HepG2 (cell line): ENCODE data around the gene FOSB. TPM values are rescaled to one million over a fixed set of nuclear protein-coding genes. Genes with fewer than 3 reads are reported as not detected.
A peak's percentile ranks its signal among the peaks of the same experiment; 100 is the strongest.

Experiments used
- ATAC-seq: fragments of 200-7000 bp; cut with Tn5 transposase; 3 replicates; pipeline ENCODE4 v1.9.1; 2020; ENCODE audit warnings: mild to moderate bottlenecking, moderate library complexity
- BruUV-seq: library from RNA; stranded (reverse); fragments of 400-500 nt; replicated peaks from 2 replicates; lab custom pipeline; 2021; lab: Mats Ljungman, UMichigan
- CTCF ChIA-PET: fragments of 300-600 bp; formaldehyde crosslinking; extraction: SDS; loops from one replicate; lab custom pipeline; 2021; ENCODE audit warnings: low total read pairs, inconsistent platforms, low intra/inter-chr PET ratio; lab: Yijun Ruan, JAX
- POLR2A ChIA-PET: fragments of 350-600 bp; sonication (Branson Sonifier 250); formaldehyde crosslinking; loops from one replicate; lab custom pipeline; 2020; ENCODE audit warnings: antibody characterized with exemption, inconsistent platforms; lab: Yijun Ruan, JAX
- DNase-seq: peaks from one replicate; pipeline ENCODE4 v3.0.0-alpha.2; 2015; ENCODE audit warnings: low spot score
- FAIRE-seq: peaks from 3 replicates; lab custom pipeline; 2011; peaks lifted over from hg19 to GRCh38; lab: Jason Lieb, UNC
- H2AFZ ChIP-seq: one replicate; pipeline ENCODE4 v1.6.1; 2011; ENCODE audit warnings: low read length, inconsistent platforms
- H3K27ac ChIP-seq: fragments of 300-600 bp; 3 replicates; pipeline ENCODE4 v1.8.0; 2011; ENCODE audit warnings: mixed run types, mild to moderate bottlenecking, mixed read lengths, low read length, inconsistent platforms; ENCODE audit not compliant: insufficient read depth; ENCODE audit errors: extremely low read length
- H3K27me3 ChIP-seq, 2 experiments: fragments of 200-600 bp in 1 of 2; 2 replicates in 1 of 2; 3 replicates in 1 of 2; pipeline versions ENCODE4 v1.6.0 to v1.8.0; 2011; ENCODE audit warnings: low read length in 2 of 2, mild to moderate bottlenecking in 2 of 2, moderate library complexity in 2 of 2, inconsistent platforms in 1 of 2; ENCODE audit not compliant: insufficient read depth in 2 of 2, control insufficient read depth in 1 of 2
- H3K36me3 ChIP-seq, 2 experiments: fragments of 200-600 bp in 1 of 2; replicated peaks in 1 of 2; 2 replicates in 1 of 2; 3 replicates in 1 of 2; pipeline versions ENCODE4 v1.5.1 to v1.8.0; 2011; ENCODE audit warnings: low read length in 2 of 2, inconsistent platforms in 1 of 2; ENCODE audit not compliant: insufficient read depth in 2 of 2, control insufficient read depth in 1 of 2
- H3K4me1 ChIP-seq: 2 replicates; pipeline ENCODE4 v1.5.1; 2012; ENCODE audit warnings: low read length, inconsistent platforms; ENCODE audit not compliant: insufficient read depth
- H3K4me2 ChIP-seq: 2 replicates; pipeline ENCODE4 v1.6.0; 2011; ENCODE audit warnings: low read depth, low read length, inconsistent platforms
- H3K4me3 ChIP-seq, 3 experiments: fragments of 200-600 bp in 1 of 3; sonication (generic), shearing (Covaris generic) in 1 of 3; replicated peaks in 1 of 3; 2 replicates each; pipeline ENCODE4 v1.5.1; 2011 to 2016; ENCODE audit warnings: low read length in 3 of 3, inconsistent platforms in 2 of 3, low read depth in 2 of 3, mild to moderate bottlenecking in 2 of 3, control low read depth in 1 of 3, mixed read lengths in 1 of 3; ENCODE audit not compliant: insufficient read depth in 1 of 3
- H3K79me2 ChIP-seq: one replicate; pipeline ENCODE4 v1.6.1; 2011; ENCODE audit warnings: low read length, inconsistent platforms; ENCODE audit not compliant: insufficient read depth
- H3K9ac ChIP-seq: 2 replicates; pipeline ENCODE4 v1.6.0; 2011; ENCODE audit warnings: mild to moderate bottlenecking, low read depth, low read length, inconsistent platforms; ENCODE audit not compliant: insufficient read depth
- H3K9me3 ChIP-seq: 2 replicates; pipeline ENCODE4 v1.5.1; 2012; ENCODE audit warnings: mild to moderate bottlenecking, low read length
- H4K20me1 ChIP-seq: 2 replicates; pipeline ENCODE4 v1.6.0; 2011; ENCODE audit warnings: inconsistent platforms, mild to moderate bottlenecking, low read length, moderate library complexity; ENCODE audit not compliant: insufficient read depth
- FOSL1 ChIP-seq: sonication (generic); formaldehyde crosslinking; IDR thresholded peaks from 2 replicates; pipeline ENCODE4 v1.9.0; 2021; ENCODE audit warnings: missing genetic modification reagents, borderline replicate concordance
- IRF2 ChIP-seq: IDR thresholded peaks from 2 replicates; pipeline ENCODE4 v1.6.1; 2018; ENCODE audit warnings: missing genetic modification reagents, missing compliant biosample characterization
- KDM5A ChIP-seq: fragments of 200-600 bp; sonication (generic); IDR thresholded peaks from 2 replicates; pipeline ENCODE4 v1.7.0; 2018; ENCODE audit warnings: antibody characterized with exemption, mild to moderate bottlenecking, low read length, borderline replicate concordance
- RBM22 ChIP-seq: fragments of 200-400 bp; formaldehyde crosslinking; optimal IDR thresholded peaks from 2 replicates; pipeline ENCODE3; 2017; ENCODE audit warnings: mild to moderate bottlenecking, low read length, moderate library complexity
- ZNF121 ChIP-seq: sonication (generic); formaldehyde crosslinking; IDR thresholded peaks from 2 replicates; pipeline ENCODE4 v1.5.0; 2020; ENCODE audit warnings: mild to moderate bottlenecking, missing genetic modification reagents
- ZNF446 ChIP-seq: sonication (generic); formaldehyde crosslinking; IDR thresholded peaks from 2 replicates; pipeline ENCODE4 v1.5.0; 2020; ENCODE audit warnings: mild to moderate bottlenecking, missing genetic modification reagents
- ZNF615 ChIP-seq: sonication (generic); formaldehyde crosslinking; IDR thresholded peaks from 2 replicates; pipeline ENCODE4 v1.5.0; 2020; ENCODE audit warnings: mild to moderate bottlenecking, missing genetic modification reagents, borderline replicate concordance
- ZSCAN12 ChIP-seq: sonication (generic); formaldehyde crosslinking; IDR thresholded peaks from 2 replicates; pipeline ENCODE4 v1.9.0; 2021; ENCODE audit warnings: mild to moderate bottlenecking, missing genetic modification reagents
- WGBS: methylation state at CpG from one replicate; pipeline ENCODE4 v1.1.6; 2017; ENCODE audit warnings: low lambda C conversion rate; 5-methylcytosine and 5-hydroxymethylcytosine counted together
- in situ Hi-C: cut with HindIII; loops from 2 replicates; pipeline ENCODE4 v1.10.0; 2017; ENCODE audit warnings: low pct_unique_long_range_greater_than_20kb; ENCODE audit not compliant: extremely low pct_ligation_motif_present
- intact Hi-C: fragments of 100-400 bp; cut with micrococcal nuclease; formaldehyde crosslinking; loops from one replicate; pipeline ENCODE4 v1.10.0; 2022; ENCODE audit not compliant: unreplicated experiment
- polyA plus RNA-seq, 8 experiments: library from polyadenylated mRNA; depleted of rRNA in 3 of 8; stranded (reverse) in 7 of 8; unstranded in 1 of 8; fragments of >200 nt; fragmentation: Illumina TruSeq in 4 of 8; extraction: Trizol in 4 of 8; gene quantifications; 2 replicates each; pipeline versions ENCODE4 v1.2.1 to v1.2.3, GENCODE V29; 2011 to 2016; ENCODE audit warnings: low read depth in 4 of 8, missing spikeins in 1 of 8, mixed read lengths in 1 of 8; ENCODE audit not compliant: insufficient read depth in 1 of 8
- total RNA-seq, 5 experiments: library from RNA; depleted of rRNA; stranded (reverse); fragments of >200 nt; fragmentation: Illumina TruSeq; extraction: Trizol; gene quantifications; 2 replicates each; pipeline ENCODE4 v1.2.3, GENCODE V29; 2016; ENCODE audit warnings: low read depth in 1 of 5
- TF ChIP-seq, protein P1 (sequence below): sonication (generic); IDR thresholded peaks from 2 replicates; pipeline ENCODE4 v1.6.1; 2016; ENCODE audit warnings: low read depth, borderline replicate concordance
- TF ChIP-seq, protein P2 (sequence below): sonication (generic); formaldehyde crosslinking; IDR thresholded peaks from 2 replicates; pipeline ENCODE4 v1.8.0; 2022; ENCODE audit warnings: missing genetic modification reagents, mild to moderate bottlenecking, moderate library complexity, borderline replicate concordance
- TF ChIP-seq, protein P3 (sequence below): sonication (generic); formaldehyde crosslinking; IDR thresholded peaks from 2 replicates; pipeline ENCODE4 v1.5.0; 2020; ENCODE audit warnings: mild to moderate bottlenecking, missing genetic modification reagents

Gene FOSB
- total and polyA plus RNA-seq, 2 of the 13 experiments (the other 11 are each of a cell fraction or from before 2014, with no cell fraction given), result 2.8 to 6.0 TPM

DNA sequence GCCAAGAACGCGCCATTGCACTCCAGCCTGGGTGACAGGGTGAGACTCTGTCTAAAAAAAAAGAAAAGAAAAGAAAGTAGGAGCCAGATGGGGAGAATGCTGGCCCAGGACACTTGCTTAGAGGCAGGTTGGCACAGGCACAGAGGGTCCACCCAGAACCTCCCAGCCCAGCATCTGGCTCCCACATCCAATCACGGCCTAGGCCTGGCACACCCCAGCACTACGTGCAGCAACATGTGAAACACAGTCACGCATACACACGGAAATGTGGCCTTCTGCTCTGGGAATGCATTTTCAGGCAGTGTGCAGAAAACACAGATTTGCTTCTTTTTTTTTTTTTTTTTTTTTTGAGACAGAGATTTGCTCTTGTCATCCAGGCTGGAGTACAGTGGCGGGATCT is 20.9 kb upstream of the FOSB start (continued):
- TF ChIP-seq, protein P1, sequence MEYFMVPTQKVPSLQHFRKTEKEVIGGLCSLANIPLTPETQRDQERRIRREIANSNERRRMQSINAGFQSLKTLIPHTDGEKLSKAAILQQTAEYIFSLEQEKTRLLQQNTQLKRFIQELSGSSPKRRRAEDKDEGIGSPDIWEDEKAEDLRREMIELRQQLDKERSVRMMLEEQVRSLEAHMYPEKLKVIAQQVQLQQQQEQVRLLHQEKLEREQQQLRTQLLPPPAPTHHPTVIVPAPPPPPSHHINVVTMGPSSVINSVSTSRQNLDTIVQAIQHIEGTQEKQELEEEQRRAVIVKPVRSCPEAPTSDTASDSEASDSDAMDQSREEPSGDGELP, result no peak
- TF ChIP-seq KDM5A, result no peak

DNA sequence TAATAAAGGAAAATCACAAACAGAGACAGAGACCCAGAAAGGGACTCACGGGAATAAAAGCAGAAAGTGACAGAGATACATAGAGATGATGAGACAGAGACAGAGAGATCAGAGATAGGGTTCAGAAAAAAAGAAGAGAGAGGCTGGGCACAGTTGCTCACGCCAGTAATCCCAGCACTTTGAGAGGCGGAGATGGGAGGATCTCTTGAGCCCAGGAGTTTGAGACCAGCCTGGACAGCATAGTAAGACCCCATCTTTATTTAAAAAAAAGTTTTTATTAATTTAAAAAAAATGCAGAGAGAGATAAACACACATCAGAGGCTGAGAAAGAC is 19.4 kb upstream of the FOSB start:
- no TSS peak for BruUV-seq
- in situ Hi-C loops (no loop called here), intact Hi-C loops (no loop called here)
- H3K4me2 ChIP-seq, result no peak overlapping the region
- no peaks in the 10 kb centered on the region for H3K9me3 ChIP-seq
- no peak for ATAC-seq
- no peaks in the 10 kb centered on the region for H3K36me3 ChIP-seq
- no peaks in the 10 kb centered on the region for H3K79me2 ChIP-seq
- no peaks in the 10 kb centered on the region for H4K20me1 ChIP-seq
- H3K27me3 ChIP-seq, result peaks cover 0 to 8% of the 10 kb centered on the region in 2 experiments; a peak in 3 of 5 replicates
- WGBS, result 49% methylated on average over 3 of the region's 3 CpGs
- H3K27ac ChIP-seq, result no peak overlapping the region
- ChIA-PET CTCF (no interaction called here), POLR2A (interaction anchor here (0.6 to 2.1 kb wide), 2 partner anchors 9 to 19 kb away, joined by 3 to 7 read pairs; partner anchors contain the start of gene FOSB)
- H3K4me3 ChIP-seq, result no peak overlapping the region
- no peak overlapping the region for H2AFZ ChIP-seq
- TF ChIP-seq RBM22 (no peak), ZNF121 (peak; percentile 80)
- FAIRE-seq, result no peak
- H3K9ac ChIP-seq, result no peak overlapping the region
- peaks cover 86% of the 10 kb centered on the region for H3K4me1 ChIP-seq
- no peak for DNase-seq

DNA sequence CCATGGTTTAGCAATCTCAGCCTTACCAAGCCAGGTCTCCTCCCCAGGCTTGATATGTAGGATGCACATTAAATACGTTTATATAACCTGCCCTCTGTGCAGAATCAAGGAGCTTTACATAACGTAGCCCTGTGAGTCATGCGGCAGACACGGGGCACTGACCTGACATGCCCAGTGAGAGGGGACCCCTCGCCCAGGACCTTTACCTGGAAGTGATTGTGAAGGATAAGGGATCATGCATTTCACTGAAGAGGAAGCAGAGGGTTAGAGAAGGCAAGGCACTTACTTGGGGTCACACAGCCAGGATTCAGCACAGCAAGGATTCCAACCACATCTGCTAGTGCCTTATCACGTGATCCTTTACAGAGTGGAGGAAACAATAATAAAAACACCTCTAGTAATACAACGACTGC is 18.9 kb upstream of the FOSB start:
- Histone ChIP-seq H3K4me1 (peaks cover 91% of the 10 kb centered on the region), H3K27me3 (peaks cover 0 to 8% of the 10 kb centered on the region in 2 experiments; a peak in 4 of 5 replicates), H3K36me3 (no peaks in the 10 kb centered on the region), H3K79me2 (no peaks in the 10 kb centered on the region), H4K20me1 (no peaks in the 10 kb centered on the region), H3K27ac (peak overlapping the region; percentile 17), H3K9me3 (no peaks in the 10 kb centered on the region), H3K4me2 (peak overlapping the region; percentile 59), H2AFZ (no peak overlapping the region), H3K4me3 (peak overlapping the region in 1 of 3 experiments; percentile 32; a peak in 2 of 6 replicates), H3K9ac (peak overlapping the region; percentile 55)
- ATAC-seq (no peak), DNase-seq (peak; percentile 60), FAIRE-seq (no peak)
- in situ Hi-C loops, result no loop called here
- WGBS, result 5% methylated on average over 7 of the region's 7 CpGs
- BruUV-seq, result no TSS peak
- intact Hi-C loops, result no loop called here
- CTCF ChIA-PET, result no interaction called here
- POLR2A ChIA-PET, result interaction anchor here (0.6 to 2.1 kb wide), 2 partner anchors 9 to 19 kb away, joined by 3 to 7 read pairs; partner anchors contain the start of gene FOSB
- TF ChIP-seq IRF2 (CRISPR knock-in tag), result peak; percentile 18; the same call in 1 of the 2 replicates
- no peak for TF ChIP-seq ZSCAN12 (CRISPR knock-in tag)
- TF ChIP-seq ZNF615 (CRISPR knock-in tag), result no peak
- TF ChIP-seq, protein P2, sequence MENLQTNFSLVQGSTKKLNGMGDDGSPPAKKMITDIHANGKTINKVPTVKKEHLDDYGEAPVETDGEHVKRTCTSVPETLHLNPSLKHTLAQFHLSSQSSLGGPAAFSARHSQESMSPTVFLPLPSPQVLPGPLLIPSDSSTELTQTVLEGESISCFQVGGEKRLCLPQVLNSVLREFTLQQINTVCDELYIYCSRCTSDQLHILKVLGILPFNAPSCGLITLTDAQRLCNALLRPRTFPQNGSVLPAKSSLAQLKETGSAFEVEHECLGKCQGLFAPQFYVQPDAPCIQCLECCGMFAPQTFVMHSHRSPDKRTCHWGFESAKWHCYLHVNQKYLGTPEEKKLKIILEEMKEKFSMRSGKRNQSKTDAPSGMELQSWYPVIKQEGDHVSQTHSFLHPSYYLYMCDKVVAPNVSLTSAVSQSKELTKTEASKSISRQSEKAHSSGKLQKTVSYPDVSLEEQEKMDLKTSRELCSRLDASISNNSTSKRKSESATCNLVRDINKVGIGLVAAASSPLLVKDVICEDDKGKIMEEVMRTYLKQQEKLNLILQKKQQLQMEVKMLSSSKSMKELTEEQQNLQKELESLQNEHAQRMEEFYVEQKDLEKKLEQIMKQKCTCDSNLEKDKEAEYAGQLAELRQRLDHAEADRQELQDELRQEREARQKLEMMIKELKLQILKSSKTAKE (CRISPR knock-in tag), result peak; percentile 47; the same call in 1 of the 2 replicates
- no peak for TF ChIP-seq ZNF446 (CRISPR knock-in tag)
- TF ChIP-seq, protein P3, sequence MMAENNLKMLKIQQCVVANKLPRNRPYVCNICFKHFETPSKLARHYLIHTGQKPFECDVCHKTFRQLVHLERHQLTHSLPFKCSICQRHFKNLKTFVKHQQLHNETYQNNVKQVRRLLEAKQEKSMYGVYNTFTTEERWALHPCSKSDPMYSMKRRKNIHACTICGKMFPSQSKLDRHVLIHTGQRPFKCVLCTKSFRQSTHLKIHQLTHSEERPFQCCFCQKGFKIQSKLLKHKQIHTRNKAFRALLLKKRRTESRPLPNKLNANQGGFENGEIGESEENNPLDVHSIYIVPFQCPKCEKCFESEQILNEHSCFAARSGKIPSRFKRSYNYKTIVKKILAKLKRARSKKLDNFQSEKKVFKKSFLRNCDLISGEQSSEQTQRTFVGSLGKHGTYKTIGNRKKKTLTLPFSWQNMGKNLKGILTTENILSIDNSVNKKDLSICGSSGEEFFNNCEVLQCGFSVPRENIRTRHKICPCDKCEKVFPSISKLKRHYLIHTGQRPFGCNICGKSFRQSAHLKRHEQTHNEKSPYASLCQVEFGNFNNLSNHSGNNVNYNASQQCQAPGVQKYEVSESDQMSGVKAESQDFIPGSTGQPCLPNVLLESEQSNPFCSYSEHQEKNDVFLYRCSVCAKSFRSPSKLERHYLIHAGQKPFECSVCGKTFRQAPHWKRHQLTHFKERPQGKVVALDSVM (CRISPR knock-in tag), result no peak
- TF ChIP-seq FOSL1 (CRISPR knock-in tag), result peak; percentile 56; the same call in 1 of the 2 replicates
